Nephron progenitor cell (in vitro differentiated cells): ENCODE data around the gene FOXP1.

Experiments used
- DNase-seq: peaks from one replicate; pipeline ENCODE4 v3.0.0; 2021
- H3K27ac Mint-ChIP-seq: 2 replicates; pipeline ENCODE4 v1.8.0; 2021; ENCODE audit warnings: mild to moderate bottlenecking, moderate library complexity, mixed read lengths
- H3K27me3 Mint-ChIP-seq: 2 replicates; pipeline ENCODE4 v1.8.0; 2021; ENCODE audit warnings: mild to moderate bottlenecking, low read depth, mixed read lengths; ENCODE audit not compliant: poor library complexity
- H3K36me3 Mint-ChIP-seq: 2 replicates; pipeline ENCODE4 v1.8.0; 2021; ENCODE audit warnings: low read depth, mixed read lengths
- H3K4me1 Mint-ChIP-seq: 2 replicates; pipeline ENCODE4 v1.8.0; 2021; ENCODE audit warnings: mixed read lengths
- H3K4me3 Mint-ChIP-seq: 2 replicates; pipeline ENCODE4 v1.8.0; 2021; ENCODE audit warnings: mild to moderate bottlenecking, moderate library complexity, mixed read lengths
- H3K9me3 Mint-ChIP-seq: 2 replicates; pipeline ENCODE4 v1.8.0; 2021; ENCODE audit warnings: mild to moderate bottlenecking, moderate library complexity, mixed read lengths
- CTCF ChIP-seq: fragments of 200-600 bp; sonication (generic); IDR thresholded peaks from 2 replicates; pipeline ENCODE4 v1.5.0; 2021; ENCODE audit warnings: antibody characterized with exemption

Gene FOXP1

GRCh38 chr3:71078199-71078598 is 505.3 kb downstream of the FOXP1 start:
- peaks cover 7% of the 10 kb centered on the region for H3K27me3 Mint-ChIP-seq
- H3K36me3 Mint-ChIP-seq, result peaks cover 8% of the 10 kb centered on the region
- no peak for DNase-seq
- H3K9me3 Mint-ChIP-seq, result peaks cover 2% of the 10 kb centered on the region
- no peak for TF ChIP-seq CTCF
- no peak overlapping the region for H3K4me3 Mint-ChIP-seq
- peaks cover 37% of the 10 kb centered on the region for H3K4me1 Mint-ChIP-seq
- no peak overlapping the region for H3K27ac Mint-ChIP-seq

- H3K27ac Mint-ChIP-seq, result no peak overlapping the region
- peaks cover 36% of the 10 kb centered on the region for H3K4me1 Mint-ChIP-seq
- H3K27me3 Mint-ChIP-seq, result peaks cover 7% of the 10 kb centered on the region
- H3K4me3 Mint-ChIP-seq, result no peak overlapping the region
- peaks cover 5% of the 10 kb centered on the region for H3K36me3 Mint-ChIP-seq
- no peaks in the 10 kb centered on the region for H3K9me3 Mint-ChIP-seq
- DNase-seq, result no peak
- no peak for TF ChIP-seq CTCF
These were observed 506.5 kb downstream of the FOXP1 start for GRCh38 chr3:71077070-71077469.

- Mint-ChIP-seq H3K4me1 (peaks cover 39% of the 10 kb centered on the region), H3K9me3 (no peaks in the 10 kb centered on the region), H3K27me3 (peaks cover 7% of the 10 kb centered on the region), H3K36me3 (peaks cover 5% of the 10 kb centered on the region), H3K4me3 (no peak overlapping the region), H3K27ac (no peak overlapping the region)
- no peak for TF ChIP-seq CTCF
- no peak for DNase-seq
These were observed 507.0 kb downstream of the FOXP1 start for GRCh38 chr3:71076361-71077002.

- TF ChIP-seq CTCF, result no peak
- peaks cover 48% of the 10 kb centered on the region for H3K4me1 Mint-ChIP-seq
- no peak overlapping the region for H3K27ac Mint-ChIP-seq
These were observed 508.0 kb downstream of the FOXP1 start for GRCh38 chr3:71075494-71075893.

GRCh38 chr3:71074423-71074822 is 509.1 kb downstream of the FOXP1 start:
- H3K27ac Mint-ChIP-seq, result no peak overlapping the region

More at GRCh38 chr3:71075494-71075893, 508.0 kb downstream of the FOXP1 start:
- no peak for DNase-seq
- Mint-ChIP-seq H3K9me3 (no peaks in the 10 kb centered on the region), H3K36me3 (peaks cover 5% of the 10 kb centered on the region), H3K4me3 (no peak overlapping the region), H3K27me3 (peaks cover 7% of the 10 kb centered on the region)

More at GRCh38 chr3:71074423-71074822, 509.1 kb downstream of the FOXP1 start:
- peaks cover 5% of the 10 kb centered on the region for H3K36me3 Mint-ChIP-seq
- DNase-seq, result no peak
- TF ChIP-seq CTCF, result no peak
- H3K27me3 Mint-ChIP-seq, result peaks cover 7% of the 10 kb centered on the region
- H3K4me1 Mint-ChIP-seq, result peaks cover 57% of the 10 kb centered on the region
- H3K4me3 Mint-ChIP-seq, result no peak overlapping the region
- no peaks in the 10 kb centered on the region for H3K9me3 Mint-ChIP-seq
